Activated CD4-positive, alpha-beta memory T cell treated with anti-CD3 and anti-CD28 coated beads, Interleukin-2, amount 10 ng/mL, durations not matched to agents 7 days and 5 days (primary cell): Measurements from ENCODE around the gene SLC6A9. TPM values are rescaled to one million over a fixed set of nuclear protein-coding genes. Genes with fewer than 3 reads are reported as not detected.

Experiments
- CTCF ChIA-PET: fragments of 350-600 bp; sonication (Branson Sonifier 250); formaldehyde crosslinking; loops from one replicate; lab custom pipeline; 2021; ENCODE audit warnings: antibody characterized with exemption, inconsistent platforms; lab: Charles Lee
- POLR2A ChIA-PET: fragments of 350-600 bp; sonication (Branson Sonifier 250); formaldehyde crosslinking; loops from one replicate; lab custom pipeline; 2021; ENCODE audit warnings: antibody characterized with exemption; lab: Charles Lee
- DNase-seq: peaks from one replicate; pipeline ENCODE4 v3.0.0-alpha.2; 2020
- H3K27ac Mint-ChIP-seq: one replicate; pipeline ENCODE4 v1.8.0; 2021; ENCODE audit warnings: mild to moderate bottlenecking, mixed read lengths
- H3K27me3 Mint-ChIP-seq: one replicate; pipeline ENCODE4 v1.8.0; 2021; ENCODE audit warnings: mixed read lengths
- H3K36me3 Mint-ChIP-seq: one replicate; pipeline ENCODE4 v1.8.0; 2021; ENCODE audit warnings: low read depth, mixed read lengths
- H3K4me1 Mint-ChIP-seq: one replicate; pipeline ENCODE4 v1.8.0; 2021; ENCODE audit warnings: mixed read lengths
- H3K4me3 Mint-ChIP-seq: one replicate; pipeline ENCODE4 v1.8.0; 2021; ENCODE audit warnings: mild to moderate bottlenecking, mixed read lengths
- H3K9me3 Mint-ChIP-seq: one replicate; pipeline ENCODE4 v1.8.0; 2021; ENCODE audit warnings: mixed read lengths
- total RNA-seq, 2 experiments: library from RNA; stranded (reverse); gene quantifications; one replicate each; pipeline ENCODE4 v1.2.3, GENCODE V29; 2021

Gene SLC6A9
- total RNA-seq, 2 experiments from 2014 or later, result 4.8 to 5.7 TPM

DNA sequence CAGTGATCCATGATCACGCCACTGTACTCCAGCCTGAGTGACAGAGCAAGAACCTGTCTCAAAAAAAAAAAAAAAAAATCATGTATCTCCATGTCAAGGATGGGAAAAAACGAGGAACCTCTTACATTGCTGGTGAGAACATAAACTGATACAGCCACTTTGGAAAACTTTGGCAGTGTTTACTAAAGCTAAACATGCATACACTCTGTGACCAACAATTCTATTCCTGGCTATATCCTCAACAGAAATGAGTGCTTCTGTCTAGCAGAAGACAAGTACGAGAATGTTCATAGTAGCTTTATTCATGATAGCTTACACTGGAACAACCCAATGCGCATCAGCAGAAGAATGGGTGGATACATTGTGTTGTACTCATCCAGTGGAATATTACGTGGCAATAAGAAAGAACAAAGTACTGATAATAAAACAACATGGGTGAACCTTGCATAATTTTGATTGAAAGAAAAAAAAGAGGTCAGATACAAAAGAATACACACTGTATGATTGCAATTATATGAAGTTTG lies 31.5 kb upstream of the SLC6A9 start:
- no peaks in the 10 kb centered on the region for H3K9me3 Mint-ChIP-seq
- CTCF ChIA-PET, result interaction anchor here (1.5 kb wide), 1 partner anchor 15 kb away, joined by 6 read pairs; no protein-coding TSS in a partner anchor
- POLR2A ChIA-PET, result no interaction called here
- no peak overlapping the region for H3K27ac Mint-ChIP-seq
- peaks cover 19% of the 10 kb centered on the region for H3K27me3 Mint-ChIP-seq
- no peak for DNase-seq
- no peaks in the 10 kb centered on the region for H3K36me3 Mint-ChIP-seq
- H3K4me1 Mint-ChIP-seq, result no peaks in the 10 kb centered on the region
- no peak overlapping the region for H3K4me3 Mint-ChIP-seq

- no peak overlapping the region for H3K27ac Mint-ChIP-seq
- H3K27me3 Mint-ChIP-seq, result peaks cover 15% of the 10 kb centered on the region
- H3K4me1 Mint-ChIP-seq, result no peaks in the 10 kb centered on the region
- no peak for DNase-seq
- CTCF ChIA-PET, result interaction anchor here (1.5 kb wide), 1 partner anchor 14 kb away, joined by 6 read pairs; no protein-coding TSS in a partner anchor
- H3K4me3 Mint-ChIP-seq, result no peak overlapping the region
- H3K36me3 Mint-ChIP-seq, result no peaks in the 10 kb centered on the region
- POLR2A ChIA-PET, result no interaction called here
- no peaks in the 10 kb centered on the region for H3K9me3 Mint-ChIP-seq
Measured at GRCh38 chr1:44061857-44062256, 30.6 kb upstream of the SLC6A9 start.

GRCh38 chr1:44060830-44061267 lies 29.6 kb upstream of the SLC6A9 start:
- peaks cover 12% of the 10 kb centered on the region for H3K27me3 Mint-ChIP-seq
- no peaks in the 10 kb centered on the region for H3K9me3 Mint-ChIP-seq
- ChIA-PET CTCF (no interaction called here), POLR2A (no interaction called here)
- no peaks in the 10 kb centered on the region for H3K36me3 Mint-ChIP-seq
- no peak overlapping the region for H3K4me3 Mint-ChIP-seq
- H3K4me1 Mint-ChIP-seq, result no peaks in the 10 kb centered on the region
- no peak overlapping the region for H3K27ac Mint-ChIP-seq
- no peak for DNase-seq

DNA sequence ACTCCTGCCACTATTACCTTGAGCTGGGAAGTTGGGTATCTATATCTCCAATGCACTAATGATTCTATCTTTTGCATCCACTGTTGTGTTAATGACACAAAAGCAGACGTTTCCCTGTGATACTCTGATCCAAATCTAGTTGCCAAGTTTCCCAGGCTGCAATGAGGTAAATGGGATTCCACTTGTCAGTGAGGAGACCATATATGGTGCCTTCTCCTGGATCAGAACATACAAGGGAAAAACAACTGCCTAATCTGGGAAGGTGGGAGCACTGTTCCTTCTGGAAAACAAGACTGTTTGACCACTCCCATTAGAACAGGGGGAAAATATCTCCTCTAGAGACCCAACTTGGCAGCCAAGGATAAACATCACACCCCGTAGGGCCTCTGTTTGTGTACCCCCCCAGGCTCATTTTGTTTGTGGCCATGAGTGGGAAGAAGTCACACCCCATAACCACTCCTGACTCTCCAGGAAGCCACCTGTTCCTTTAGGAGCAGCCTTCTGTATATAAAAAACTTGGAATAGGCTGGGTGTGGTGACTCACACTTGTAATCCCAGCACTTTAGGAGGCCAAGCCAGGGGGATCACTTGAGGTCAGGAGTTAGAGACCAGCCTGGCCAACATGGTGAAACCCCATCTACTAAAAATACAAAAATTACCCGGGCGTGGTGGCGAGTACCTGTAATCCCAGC lies 28.5 kb upstream of the SLC6A9 start:
- ChIA-PET POLR2A (no interaction called here), CTCF (no interaction called here)
- H3K36me3 Mint-ChIP-seq, result no peaks in the 10 kb centered on the region
- H3K27ac Mint-ChIP-seq, result no peak overlapping the region
- H3K4me1 Mint-ChIP-seq, result no peaks in the 10 kb centered on the region
- H3K9me3 Mint-ChIP-seq, result no peaks in the 10 kb centered on the region
- H3K27me3 Mint-ChIP-seq, result peaks cover 12% of the 10 kb centered on the region
- H3K4me3 Mint-ChIP-seq, result no peak overlapping the region
- no peak for DNase-seq

GRCh38 chr1:44059212-44059611 lies 27.9 kb upstream of the SLC6A9 start:
- Mint-ChIP-seq H3K36me3 (no peaks in the 10 kb centered on the region), H3K27me3 (peaks cover 12% of the 10 kb centered on the region), H3K4me3 (no peak overlapping the region), H3K4me1 (no peaks in the 10 kb centered on the region), H3K27ac (no peak overlapping the region), H3K9me3 (no peaks in the 10 kb centered on the region)
- ChIA-PET POLR2A (no interaction called here), CTCF (interaction anchor here (3.5 kb wide), 1 partner anchor 11 kb away, joined by 14 read pairs; no protein-coding TSS in a partner anchor)
- DNase-seq, result no peak

DNA sequence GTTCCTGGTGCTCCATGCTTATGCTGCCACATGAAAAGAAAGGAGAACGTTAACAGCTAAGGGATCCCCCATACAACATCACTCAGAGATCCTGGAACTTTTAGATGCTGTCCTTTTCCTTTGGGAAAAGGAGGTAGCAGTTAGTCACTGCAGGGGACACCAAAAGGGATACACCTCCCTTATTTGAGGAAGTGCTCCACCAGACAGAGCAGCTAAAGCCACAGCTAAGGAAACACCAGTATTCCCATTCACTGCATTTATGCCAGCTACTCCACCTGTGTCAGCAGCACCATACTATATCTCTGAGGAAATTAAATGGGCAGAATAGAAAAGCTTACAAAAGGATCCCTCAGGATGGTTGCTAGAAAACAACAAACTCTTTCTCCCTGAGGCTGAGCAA lies 26.0 kb upstream of the SLC6A9 start:
- H3K36me3 Mint-ChIP-seq, result no peaks in the 10 kb centered on the region
- no peak for DNase-seq
- H3K4me3 Mint-ChIP-seq, result no peak overlapping the region
- no peaks in the 10 kb centered on the region for H3K4me1 Mint-ChIP-seq
- H3K9me3 Mint-ChIP-seq, result no peaks in the 10 kb centered on the region
- H3K27ac Mint-ChIP-seq, result no peak overlapping the region
- H3K27me3 Mint-ChIP-seq, result peaks cover 3% of the 10 kb centered on the region
- ChIA-PET POLR2A (interaction anchor here (1.0 kb wide), 1 partner anchor 9 kb away, joined by 3 read pairs; no protein-coding TSS in a partner anchor), CTCF (interaction anchor here (0.5 to 3.5 kb wide), 3 partner anchors 9 to 502 kb away, joined by 3 to 14 read pairs (median 3); no protein-coding TSS in a partner anchor)

- no peak overlapping the region for H3K4me3 Mint-ChIP-seq
- H3K27ac Mint-ChIP-seq, result no peak overlapping the region
- no peak for DNase-seq
- peaks cover 5% of the 10 kb centered on the region for H3K4me1 Mint-ChIP-seq
- ChIA-PET CTCF (no interaction called here), POLR2A (no interaction called here)
- H3K36me3 Mint-ChIP-seq, result no peaks in the 10 kb centered on the region
- H3K27me3 Mint-ChIP-seq, result peaks cover 2% of the 10 kb centered on the region
- no peaks in the 10 kb centered on the region for H3K9me3 Mint-ChIP-seq
Measured at GRCh38 chr1:44053394-44053793, 22.1 kb upstream of the SLC6A9 start.

- no peaks in the 10 kb centered on the region for H3K36me3 Mint-ChIP-seq
- POLR2A ChIA-PET, result no interaction called here
- DNase-seq, result no peak
- CTCF ChIA-PET, result interaction anchor here (5.8 to 6.1 kb wide), 2 partner anchors 14 to 44 kb away, joined by 52 to 61 read pairs; no protein-coding TSS in a partner anchor
- no peak overlapping the region for H3K4me3 Mint-ChIP-seq
- H3K4me1 Mint-ChIP-seq, result peaks cover 18% of the 10 kb centered on the region
- H3K9me3 Mint-ChIP-seq, result no peaks in the 10 kb centered on the region
- H3K27me3 Mint-ChIP-seq, result peaks cover 5% of the 10 kb centered on the region
- H3K27ac Mint-ChIP-seq, result no peak overlapping the region
Measured at GRCh38 chr1:44050261-44050660, 19.0 kb upstream of the SLC6A9 start.

- H3K4me1 Mint-ChIP-seq, result peaks cover 18% of the 10 kb centered on the region
- POLR2A ChIA-PET, result no interaction called here
- no peak overlapping the region for H3K4me3 Mint-ChIP-seq
- DNase-seq, result no peak
- H3K36me3 Mint-ChIP-seq, result no peaks in the 10 kb centered on the region
- CTCF ChIA-PET, result interaction anchor here (1.1 to 6.1 kb wide), 5 partner anchors 13 to 286 kb away, joined by 3 to 61 read pairs (median 29); no protein-coding TSS in a partner anchor
- no peaks in the 10 kb centered on the region for H3K9me3 Mint-ChIP-seq
- no peak overlapping the region for H3K27ac Mint-ChIP-seq
- peaks cover 6% of the 10 kb centered on the region for H3K27me3 Mint-ChIP-seq
Measured at GRCh38 chr1:44049839-44050238, 18.6 kb upstream of the SLC6A9 start.

- no peak overlapping the region for H3K27ac Mint-ChIP-seq
Measured at GRCh38 chr1:44048532-44049215, 17.4 kb upstream of the SLC6A9 start.

DNA sequence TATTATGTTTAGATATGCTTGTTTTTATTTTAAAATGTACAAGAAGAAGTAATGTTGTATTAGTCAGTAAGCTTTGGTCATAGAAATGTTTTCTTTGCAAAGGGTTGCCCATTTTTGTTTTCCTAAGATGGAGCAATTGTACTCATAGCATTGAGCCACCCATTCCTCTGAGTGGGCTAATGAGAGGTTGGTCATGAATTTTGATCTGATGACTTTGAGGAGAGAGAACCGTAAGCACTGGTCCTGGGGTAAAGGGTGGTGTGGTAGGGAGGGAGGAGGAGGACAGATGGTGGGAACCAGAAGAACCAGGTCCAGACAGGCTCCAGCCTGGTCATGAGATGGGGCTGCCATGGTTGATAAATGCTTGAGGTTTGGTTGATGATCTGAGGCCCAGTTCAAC lies 15.9 kb upstream of the SLC6A9 start:
- H3K27ac Mint-ChIP-seq, result no peak overlapping the region
- peaks cover 13% of the 10 kb centered on the region for H3K27me3 Mint-ChIP-seq
- ChIA-PET CTCF (interaction anchor here (0.7 to 6.1 kb wide), 14 partner anchors 10 to 283 kb away, joined by 3 to 61 read pairs (median 6); partner anchors contain the start of genes IPO13 and SLC6A9), POLR2A (no interaction called here)
- no peaks in the 10 kb centered on the region for H3K36me3 Mint-ChIP-seq
- no peak for DNase-seq
- H3K9me3 Mint-ChIP-seq, result no peaks in the 10 kb centered on the region
- H3K4me1 Mint-ChIP-seq, result peaks cover 18% of the 10 kb centered on the region
- H3K4me3 Mint-ChIP-seq, result no peak overlapping the region

More at GRCh38 chr1:44048532-44049215, 17.4 kb upstream of the SLC6A9 start:
- POLR2A ChIA-PET, result interaction anchor here (0.8 kb wide), 1 partner anchor 8 kb away, joined by 3 read pairs; no protein-coding TSS in a partner anchor
- no peaks in the 10 kb centered on the region for H3K9me3 Mint-ChIP-seq
- peaks cover 9% of the 10 kb centered on the region for H3K27me3 Mint-ChIP-seq
- no peaks in the 10 kb centered on the region for H3K36me3 Mint-ChIP-seq
- peaks cover 18% of the 10 kb centered on the region for H3K4me1 Mint-ChIP-seq
- DNase-seq, result no peak
- CTCF ChIA-PET, result interaction anchor here (0.6 to 6.1 kb wide), 25 partner anchors 9 to 1662 kb away, joined by 3 to 61 read pairs (median 4); partner anchors contain the start of genes IPO13, KDM4A and SLC6A9
- no peak overlapping the region for H3K4me3 Mint-ChIP-seq

- CTCF ChIA-PET, result interaction anchor here (3.1 to 6.1 kb wide), 3 partner anchors 9 to 40 kb away, joined by 19 to 61 read pairs (median 52); no protein-coding TSS in a partner anchor
- no peak for DNase-seq
- H3K36me3 Mint-ChIP-seq, result no peaks in the 10 kb centered on the region
- H3K4me1 Mint-ChIP-seq, result peaks cover 18% of the 10 kb centered on the region
- no peaks in the 10 kb centered on the region for H3K9me3 Mint-ChIP-seq
- POLR2A ChIA-PET, result no interaction called here
- no peak overlapping the region for H3K4me3 Mint-ChIP-seq
- H3K27ac Mint-ChIP-seq, result no peak overlapping the region
- peaks cover 14% of the 10 kb centered on the region for H3K27me3 Mint-ChIP-seq
Measured at GRCh38 chr1:44045064-44045463, 13.8 kb upstream of the SLC6A9 start.
